PC-3 (cell line): ENCODE results near the gene THUMPD1. TPM values are rescaled to one million over a fixed set of nuclear protein-coding genes. Genes with fewer than 3 reads are reported as not detected.
A peak's percentile ranks its signal among the peaks of the same experiment; 100 is the strongest.

ENCODE experiments used
- ATAC-seq: fragments of 200-7000 bp; cut with Tn5 transposase; 2 replicates; pipeline ENCODE4 v1.9.1; 2020; ENCODE audit warnings: mild to moderate bottlenecking, moderate library complexity
- Bru-seq: library from RNA; stranded (reverse); fragments of 400-500 nt; gene quantifications from one replicate; lab custom pipeline; 2021; lab: Mats Ljungman, UMichigan
- BruChase-seq, 2 experiments: library from RNA; stranded (reverse); fragments of 400-500 nt; gene quantifications; one replicate each; lab custom pipeline; 2021; lab: Mats Ljungman, UMichigan
- BruUV-seq: library from RNA; stranded (reverse); fragments of 400-500 nt; replicated peaks from 2 replicates; lab custom pipeline; 2021; lab: Mats Ljungman, UMichigan
- CTCF ChIA-PET: fragments of 300-600 bp; sonication (Branson Sonifier 250); formaldehyde crosslinking; loops from one replicate; lab custom pipeline; 2022; ENCODE audit warnings: antibody characterized with exemption; lab: Charles Lee
- POLR2A ChIA-PET: fragments of 300-600 bp; sonication (Branson Sonifier 250); formaldehyde crosslinking; loops from one replicate; lab custom pipeline; 2022; ENCODE audit warnings: antibody characterized with exemption; ENCODE audit not compliant: unreplicated experiment; lab: Charles Lee
- DNase-seq: peaks from one replicate; pipeline ENCODE4 v3.0.0-alpha.2; 2015
- H2AFZ ChIP-seq: fragments of 300-600 bp; sonication (generic); 2 replicates; pipeline ENCODE4 v1.6.0; 2016; ENCODE audit warnings: antibody characterized with exemption, low read length
- H3F3A ChIP-seq: fragments of 300-600 bp; sonication (generic); one replicate; pipeline ENCODE4 v1.6.0; 2017; ENCODE audit warnings: antibody characterized with exemption, low read length, control low read depth, mild to moderate bottlenecking; ENCODE audit not compliant: unreplicated experiment
- H3K27ac ChIP-seq: fragments of 300-600 bp; sonication (generic); 2 replicates; pipeline ENCODE4 v1.5.1; 2016; ENCODE audit warnings: mild to moderate bottlenecking, low read length
- H3K27me3 ChIP-seq: fragments of 300-600 bp; sonication (generic); 2 replicates; pipeline ENCODE4 v1.6.1; 2016; ENCODE audit warnings: low read length, mixed read lengths
- H3K36me3 ChIP-seq: fragments of 300-600 bp; sonication (generic); 2 replicates; pipeline ENCODE4 v1.6.1; 2016; ENCODE audit warnings: low read depth, mixed run types, low read length, mixed read lengths
- H3K4me1 ChIP-seq: fragments of 300-600 bp; sonication (generic); 2 replicates; pipeline ENCODE4 v1.5.1; 2016; ENCODE audit warnings: low read length; ENCODE audit not compliant: insufficient read depth
- H3K4me2 ChIP-seq: fragments of 300-600 bp; sonication (generic); 2 replicates; pipeline ENCODE4 v1.6.0; 2016; ENCODE audit warnings: low read length
- H3K4me3 ChIP-seq: fragments of 300-600 bp; sonication (generic); 2 replicates; pipeline ENCODE4 v1.5.1; 2016; ENCODE audit warnings: mild to moderate bottlenecking, low read length, mixed read lengths
- H3K79me2 ChIP-seq: fragments of 300-600 bp; sonication (generic); 2 replicates; pipeline ENCODE4 v1.6.1; 2017; ENCODE audit warnings: low read length, mixed read lengths
- H3K9ac ChIP-seq: fragments of 300-600 bp; sonication (generic); 2 replicates; pipeline ENCODE4 v1.6.0; 2016; ENCODE audit warnings: mild to moderate bottlenecking, low read length
- H3K9me2 ChIP-seq: fragments of 300-600 bp; sonication (generic); replicated peaks from 2 replicates; pipeline ENCODE4 v1.6.1; 2016; ENCODE audit warnings: mixed run types, low read length, mixed read lengths
- H3K9me3 ChIP-seq: fragments of 300-600 bp; sonication (generic); 2 replicates; pipeline ENCODE4 v1.6.1; 2016; ENCODE audit warnings: low read length, mixed read lengths
- H4K20me1 ChIP-seq: fragments of 300-600 bp; sonication (generic); 2 replicates; pipeline ENCODE4 v1.6.1; 2016; ENCODE audit warnings: low read length, mixed read lengths
- EZH2 ChIP-seq: fragments of 300-600 bp; sonication (generic); IDR thresholded peaks from one replicate; pipeline ENCODE4 v1.6.1; 2017; ENCODE audit warnings: antibody characterized with exemption, mild to moderate bottlenecking, low read length; ENCODE audit not compliant: unreplicated experiment
- EZH2phosphoT487 ChIP-seq: fragments of 300-600 bp; sonication (generic); IDR thresholded peaks from 2 replicates; pipeline ENCODE4 v1.6.1; 2018; ENCODE audit warnings: mild to moderate bottlenecking, antibody characterized with exemption, low read length, borderline replicate concordance
- intact Hi-C: fragments of 100-400 bp; cut with micrococcal nuclease; formaldehyde crosslinking; loops from 2 replicates; pipeline ENCODE4 v1.9.0; 2023
- long read RNA-seq: library from polyadenylated mRNA; unstranded; transcript quantifications from one replicate; pipeline ENCODE4 v2.0.0, GENCODE V29; 2021; ENCODE audit not compliant: unreplicated experiment
- total RNA-seq: library from RNA; depleted of rRNA; stranded (reverse); fragments of >200 nt; gene quantifications from 2 replicates; pipeline ENCODE4 v1.2.3, GENCODE V29; 2014; rRNA removed
- TF ChIP-seq, protein P1 (sequence below): fragments of 300-600 bp; sonication (generic); conservative IDR thresholded peaks from 2 replicates; pipeline ENCODE4 v1.5.1; 2017; ENCODE audit warnings: antibody characterized with exemption, low read depth, mild to moderate bottlenecking, low read length

The THUMPD1 gene, protein sequence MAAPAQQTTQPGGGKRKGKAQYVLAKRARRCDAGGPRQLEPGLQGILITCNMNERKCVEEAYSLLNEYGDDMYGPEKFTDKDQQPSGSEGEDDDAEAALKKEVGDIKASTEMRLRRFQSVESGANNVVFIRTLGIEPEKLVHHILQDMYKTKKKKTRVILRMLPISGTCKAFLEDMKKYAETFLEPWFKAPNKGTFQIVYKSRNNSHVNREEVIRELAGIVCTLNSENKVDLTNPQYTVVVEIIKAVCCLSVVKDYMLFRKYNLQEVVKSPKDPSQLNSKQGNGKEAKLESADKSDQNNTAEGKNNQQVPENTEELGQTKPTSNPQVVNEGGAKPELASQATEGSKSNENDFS
- total RNA-seq (44.9 and 45.6 TPM in 2 replicates), Bru-seq, nascent RNA (percentile 90 among the genes with signal in this experiment), BruChase-seq, experiment 1, labeled RNA remaining after a 6-hour chase (percentile 94 among the genes with signal in this experiment), BruChase-seq, experiment 2, labeled RNA remaining after a 2-hour chase (percentile 97 among the genes with signal in this experiment)
- long read RNA-seq, full-length matches to known transcripts: 61 of 74 reads
- long read RNA-seq, partial matches to known transcripts: 1 of 74 reads
- long read RNA-seq, other reads (novel, unspliced or antisense): 12 of 74 reads

DNA sequence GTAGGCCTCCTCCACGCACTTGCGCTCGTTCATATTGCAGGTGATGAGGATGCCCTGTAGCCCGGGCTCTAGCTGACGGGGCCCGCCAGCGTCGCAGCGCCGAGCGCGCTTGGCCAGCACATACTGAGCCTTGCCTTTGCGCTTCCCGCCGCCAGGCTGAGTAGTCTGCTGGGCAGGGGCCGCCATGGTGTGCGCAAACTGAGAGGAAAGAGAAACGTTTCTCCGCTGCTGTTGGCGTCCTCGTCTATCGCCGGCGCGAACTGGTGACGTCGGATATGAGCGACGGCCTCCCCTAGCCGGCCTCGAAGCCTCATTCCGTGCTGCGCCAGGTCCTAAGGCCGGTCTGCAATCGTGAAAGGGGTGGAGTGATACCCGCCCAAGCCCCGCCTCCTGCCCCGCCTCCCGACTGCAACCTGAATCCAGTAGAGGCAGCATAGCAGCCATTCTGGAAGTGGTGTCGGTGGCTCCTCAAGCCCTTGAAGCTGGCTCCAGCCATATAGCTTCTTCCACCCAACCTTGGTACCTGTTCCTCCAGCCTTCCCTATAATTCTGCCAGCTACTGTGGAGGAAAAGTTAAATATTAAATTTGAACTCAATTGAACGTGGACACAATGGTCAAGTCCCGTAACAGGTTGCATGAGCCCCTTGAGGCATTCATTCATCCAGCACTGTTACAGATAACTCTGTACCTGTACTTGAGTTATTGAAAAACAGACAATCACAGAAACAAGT, at the start of gene THUMPD1:
Gene THUMPD1, minus strand, starts transcription at position 265 of the 732 bp plus-strand sequence. Its CDS starts 79 bp downstream, at position 186.
- Histone ChIP-seq H3K27ac (peak within 1 kb of the TSS; percentile 66), H2AFZ (peak within 1 kb of the TSS; percentile 100), H3K79me2 (peaks cover 29% of the 10 kb centered on the region), H3K4me3 (peak within 1 kb of the TSS; percentile 98), H3K4me2 (peak within 1 kb of the TSS; percentile 99), H3K27me3 (no peaks in the 10 kb centered on the region), H3F3A (no peaks in the 10 kb centered on the region), H4K20me1 (peaks cover 12% of the 10 kb centered on the region), H3K9ac (peak within 1 kb of the TSS; percentile 94), H3K36me3 (peaks cover 21% of the 10 kb centered on the region; the same call in 1 of the 2 replicates), H3K9me2 (no peaks in the 10 kb centered on the region), H3K4me1 (peaks cover 9% of the 10 kb centered on the region), H3K9me3 (no peaks in the 10 kb centered on the region)
- BruUV-seq: TSS peak; percentile 48
- ChIA-PET POLR2A (no interaction called here), CTCF (interaction anchor here (0.6 kb wide), 1 partner anchor 425 kb away, joined by 7 read pairs; no protein-coding TSS in a partner anchor)
- peak; percentile 86 for DNase-seq
- intact Hi-C loops: no loop called here
- ATAC-seq: peak; percentile 92
- TF ChIP-seq, protein P1, sequence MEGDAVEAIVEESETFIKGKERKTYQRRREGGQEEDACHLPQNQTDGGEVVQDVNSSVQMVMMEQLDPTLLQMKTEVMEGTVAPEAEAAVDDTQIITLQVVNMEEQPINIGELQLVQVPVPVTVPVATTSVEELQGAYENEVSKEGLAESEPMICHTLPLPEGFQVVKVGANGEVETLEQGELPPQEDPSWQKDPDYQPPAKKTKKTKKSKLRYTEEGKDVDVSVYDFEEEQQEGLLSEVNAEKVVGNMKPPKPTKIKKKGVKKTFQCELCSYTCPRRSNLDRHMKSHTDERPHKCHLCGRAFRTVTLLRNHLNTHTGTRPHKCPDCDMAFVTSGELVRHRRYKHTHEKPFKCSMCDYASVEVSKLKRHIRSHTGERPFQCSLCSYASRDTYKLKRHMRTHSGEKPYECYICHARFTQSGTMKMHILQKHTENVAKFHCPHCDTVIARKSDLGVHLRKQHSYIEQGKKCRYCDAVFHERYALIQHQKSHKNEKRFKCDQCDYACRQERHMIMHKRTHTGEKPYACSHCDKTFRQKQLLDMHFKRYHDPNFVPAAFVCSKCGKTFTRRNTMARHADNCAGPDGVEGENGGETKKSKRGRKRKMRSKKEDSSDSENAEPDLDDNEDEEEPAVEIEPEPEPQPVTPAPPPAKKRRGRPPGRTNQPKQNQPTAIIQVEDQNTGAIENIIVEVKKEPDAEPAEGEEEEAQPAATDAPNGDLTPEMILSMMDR: no peak
- TF ChIP-seq EZH2: no peak

DNA sequence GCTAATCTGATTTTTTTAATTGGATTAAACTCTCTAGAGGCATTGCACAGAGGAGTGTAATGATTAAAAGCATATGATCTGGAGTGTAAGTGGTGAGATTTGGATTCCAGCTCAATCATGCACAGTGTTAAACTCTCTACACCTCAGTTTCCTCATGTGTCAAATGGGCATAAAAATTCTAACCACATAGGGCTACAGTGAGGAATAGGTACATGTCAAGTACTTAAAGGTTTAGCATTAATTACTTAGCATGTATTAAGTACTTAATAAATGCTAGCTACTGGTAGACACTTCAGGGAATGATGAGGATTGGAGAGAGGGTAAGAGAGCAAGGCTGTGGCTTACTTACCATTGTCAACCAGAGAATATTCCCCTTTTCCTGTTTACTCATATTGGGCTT, 47.5 kb upstream of the THUMPD1 start:
- ChIA-PET CTCF (no interaction called here), POLR2A (no interaction called here)
- H2AFZ ChIP-seq: no peak overlapping the region
- no peaks in the 10 kb centered on the region for H3K79me2 ChIP-seq
- no peaks in the 10 kb centered on the region for H3K9me2 ChIP-seq
- H3K4me3 ChIP-seq: no peak overlapping the region
- no peak overlapping the region for H3K4me2 ChIP-seq
- H4K20me1 ChIP-seq: no peaks in the 10 kb centered on the region
- no peak overlapping the region for H3K9ac ChIP-seq
- no peaks in the 10 kb centered on the region for H3K27me3 ChIP-seq
- no peaks in the 10 kb centered on the region for H3F3A ChIP-seq
- TF ChIP-seq, protein P1: no peak
- no peak for TF ChIP-seq EZH2
- TF ChIP-seq EZH2phosphoT487: no peak
- intact Hi-C loops: no loop called here
- ATAC-seq: no peak
- no peaks in the 10 kb centered on the region for H3K36me3 ChIP-seq
- H3K9me3 ChIP-seq: no peaks in the 10 kb centered on the region
- DNase-seq: no peak
- H3K27ac ChIP-seq: no peak overlapping the region
- BruUV-seq: no TSS peak
- no peaks in the 10 kb centered on the region for H3K4me1 ChIP-seq
